HCT116 (cell line): Measurements from ENCODE around the gene GCK. TPM values are rescaled to one million over a fixed set of nuclear protein-coding genes. Genes with fewer than 3 reads are reported as not detected.

ENCODE experiments used
- ATAC-seq: fragments of 200-7000 bp; cut with Tn5 transposase; 2 replicates; pipeline ENCODE4 v1.9.1; 2020; ENCODE audit warnings: mild to moderate bottlenecking, moderate library complexity
- BruUV-seq: library from RNA; stranded (reverse); fragments of 400-500 nt; replicated peaks from 2 replicates; lab custom pipeline; 2021; lab: Mats Ljungman, UMichigan
- CTCF ChIA-PET: fragments of 300-600 bp; sonication (Branson Sonifier 250); formaldehyde crosslinking; loops from one replicate; lab custom pipeline; 2021; ENCODE audit warnings: antibody characterized with exemption; lab: Charles Lee
- POLR2A ChIA-PET: fragments of 300-600, 350-600 bp; sonication (Branson Sonifier 250); formaldehyde crosslinking; loops from one replicate; lab custom pipeline; 2021; ENCODE audit warnings: antibody characterized with exemption; lab: Charles Lee
- RAD21 ChIA-PET, 2 experiments: fragments of 300-600 bp; sonication (Branson Sonifier 250); formaldehyde crosslinking; loops; one replicate each; lab custom pipeline; 2023; ENCODE audit warnings: low total read pairs in 2 of 2; ENCODE audit not compliant: uncharacterized antibody in 2 of 2, unreplicated experiment in 2 of 2, low non-redundant PET in 1 of 2; lab: Charles Lee
- DNase-seq: peaks from one replicate; pipeline ENCODE4 v3.0.0-alpha.2; 2010; ENCODE audit warnings: low read depth, low spot score
- H2AFZ ChIP-seq: fragments of 200-600 bp; shearing (Covaris generic), sonication (generic); 2 replicates; pipeline ENCODE4 v1.6.1; 2017; ENCODE audit warnings: low read depth, mixed run types, mixed read lengths, antibody characterized with exemption, low read length; ENCODE audit not compliant: poor library complexity, severe bottlenecking
- H3K27ac ChIP-seq: 2 replicates; pipeline ENCODE4 v1.5.1; 2012; ENCODE audit warnings: low read depth, low read length
- H3K27me3 ChIP-seq: fragments of 200-600 bp; sonication (generic); 2 replicates; pipeline ENCODE4 v1.6.1; 2016; ENCODE audit warnings: mixed run types, low read length, mixed read lengths; ENCODE audit not compliant: insufficient read depth
- H3K36me3 ChIP-seq, 2 experiments: fragments of 200-500 bp in 1 of 2; fragments of 200-600 bp in 1 of 2; sonication (Bioruptor generic) in 1 of 2; sonication (generic) in 1 of 2; 2 replicates each; pipeline versions ENCODE4 v1.5.1 to v1.6.1; 2014 to 2016; ENCODE audit warnings: low read length in 2 of 2, inconsistent platforms in 1 of 2, mixed read lengths in 1 of 2, mixed run types in 1 of 2; ENCODE audit not compliant: insufficient read depth in 2 of 2, control insufficient read depth in 1 of 2
- H3K4me1 ChIP-seq, 2 experiments: fragments of 200-600 bp in 1 of 2; sonication (generic) in 1 of 2; 2 replicates each; pipeline versions ENCODE4 v1.5.1 to v1.6.1; 2012 to 2017; ENCODE audit warnings: low read length in 2 of 2, inconsistent platforms in 1 of 2, mild to moderate bottlenecking in 1 of 2, mixed read lengths in 1 of 2, mixed run types in 1 of 2, moderate library complexity in 1 of 2; ENCODE audit not compliant: insufficient read depth in 2 of 2, control insufficient read depth in 1 of 2
- H3K4me2 ChIP-seq: fragments of 200-600 bp; sonication (generic); 2 replicates; pipeline ENCODE4 v1.6.1; 2017; ENCODE audit warnings: mixed run types, low read length, mixed read lengths
- H3K4me3 ChIP-seq, 2 experiments: fragments of 200-600 bp in 1 of 2; sonication (generic) in 1 of 2; replicated peaks in 1 of 2; 2 replicates each; pipeline ENCODE4 v1.5.1; 2011 to 2016; ENCODE audit warnings: low read length in 2 of 2, control low read depth in 1 of 2, low read depth in 1 of 2, mild to moderate bottlenecking in 1 of 2, mixed read lengths in 1 of 2, mixed run types in 1 of 2
- H3K79me2 ChIP-seq: fragments of 200-600 bp; sonication (generic); 2 replicates; pipeline ENCODE4 v1.6.1; 2017; ENCODE audit warnings: mild to moderate bottlenecking, mixed run types, low read length, moderate library complexity, mixed read lengths; ENCODE audit not compliant: insufficient read depth
- H3K9ac ChIP-seq: fragments of 200-600 bp; sonication (generic); 2 replicates; pipeline ENCODE4 v1.6.1; 2016; ENCODE audit warnings: low read length, mixed read lengths
- H3K9me2 ChIP-seq: fragments of 200-600 bp; sonication (generic), shearing (Covaris generic); 2 replicates; pipeline ENCODE4 v1.6.1; 2017; ENCODE audit warnings: mixed run types, mild to moderate bottlenecking, moderate library complexity; ENCODE audit not compliant: insufficient read depth
- H3K9me3 ChIP-seq, 2 experiments: fragments of 200-500 bp in 1 of 2; fragments of 200-600 bp in 1 of 2; sonication (Bioruptor generic) in 1 of 2; sonication (generic) in 1 of 2; 2 replicates each; pipeline ENCODE4 v1.6.1; 2014 to 2017; ENCODE audit warnings: low read length in 2 of 2, mixed read lengths in 2 of 2, inconsistent platforms in 1 of 2, low read depth in 1 of 2, mild to moderate bottlenecking in 1 of 2, mixed run types in 1 of 2, moderate library complexity in 1 of 2; ENCODE audit not compliant: control insufficient read depth in 1 of 2, insufficient read depth in 1 of 2
- H4K20me1 ChIP-seq: fragments of 200-600 bp; sonication (generic), shearing (Covaris generic); 2 replicates; pipeline ENCODE4 v1.6.1; 2017; ENCODE audit warnings: mixed run types, mild to moderate bottlenecking, moderate library complexity; ENCODE audit not compliant: insufficient read depth
- CBX3 ChIP-seq: IDR thresholded peaks from 2 replicates; pipeline ENCODE4 v1.6.1; 2012; ENCODE audit warnings: low read depth
- EZH2 ChIP-seq: fragments of 200-600 bp; sonication (generic); IDR thresholded peaks from 2 replicates; pipeline ENCODE4 v1.6.1; 2017; ENCODE audit warnings: antibody characterized with exemption, mixed run types
- EZH2phosphoT487 ChIP-seq: fragments of 200-600 bp; IDR thresholded peaks from 2 replicates; pipeline ENCODE4 v1.6.1; 2018; ENCODE audit warnings: antibody characterized with exemption, borderline replicate concordance
- FOSL1 ChIP-seq: IDR thresholded peaks from 2 replicates; pipeline ENCODE4 v1.6.1; 2012; ENCODE audit warnings: low read depth
- POLR2AphosphoS5 ChIP-seq: IDR thresholded peaks from 2 replicates; pipeline ENCODE4 v1.6.1; 2011; ENCODE audit warnings: mild to moderate bottlenecking, low read depth, low read length, moderate library complexity
- ZBTB33 ChIP-seq: IDR thresholded peaks from 2 replicates; pipeline ENCODE4 v1.6.1; 2011; ENCODE audit warnings: mild to moderate bottlenecking, low read length, moderate library complexity; ENCODE audit not compliant: insufficient replicate concordance; ENCODE audit errors: extremely low read depth
- ZFX ChIP-seq: fragments of 450-650 bp; IDR thresholded peaks from 2 replicates; pipeline ENCODE4 v1.6.1; 2017
- intact Hi-C: fragments of 100-400 bp; cut with micrococcal nuclease; formaldehyde crosslinking; loops from 2 replicates; pipeline ENCODE4 v1.10.0; 2022
- total RNA-seq: library from RNA; stranded (reverse); gene quantifications from one replicate; pipeline ENCODE4 v1.2.1, GENCODE V29; 2021; ENCODE audit not compliant: unreplicated experiment
- TF ChIP-seq, protein P1 (sequence below), 3 experiments: fragments of 200-600 bp in 1 of 3; sonication (generic) in 1 of 3; IDR thresholded peaks in 2 of 3; conservative IDR thresholded peaks in 1 of 3; 2 replicates each; pipeline ENCODE4 v1.5.1; 2012 to 2017; ENCODE audit warnings: low read depth in 2 of 3, low read length in 2 of 3, antibody characterized with exemption in 1 of 3, borderline replicate concordance in 1 of 3, control low read depth in 1 of 3, mild to moderate bottlenecking in 1 of 3, mixed read lengths in 1 of 3, mixed run types in 1 of 3, moderate library complexity in 1 of 3; ENCODE audit not compliant: insufficient read depth in 1 of 3
- TF ChIP-seq, protein P2 (sequence below): IDR thresholded peaks from 2 replicates; pipeline ENCODE4 v1.6.1; 2012

The GCK gene
- total RNA-seq, 1 experiment from 2014 or later = 0.34 TPM

- Histone ChIP-seq H3K9me3 (no peaks in the 10 kb centered on the region), H3K4me3 (no peak overlapping the region), H4K20me1 (no peaks in the 10 kb centered on the region), H3K4me1 (peaks cover 0 to 16% of the 10 kb centered on the region in 2 experiments; a peak in 1 of 4 replicates), H3K27me3 (no peaks in the 10 kb centered on the region), H3K27ac (no peak overlapping the region), H3K9me2 (no peaks in the 10 kb centered on the region), H3K9ac (no peak overlapping the region), H2AFZ (no peak overlapping the region), H3K4me2 (peak overlapping the region; percentile 14; the same call in 1 of the 2 replicates), H3K79me2 (no peaks in the 10 kb centered on the region), H3K36me3 (no peaks in the 10 kb centered on the region)
- BruUV-seq = TSS peak; percentile 90
- ATAC-seq (no peak), DNase-seq (no peak)
- ChIA-PET RAD21 (no interaction called here), POLR2A (no interaction called here), CTCF (no interaction called here)
- intact Hi-C loops = no loop called here
- TF ChIP-seq, protein P1, sequence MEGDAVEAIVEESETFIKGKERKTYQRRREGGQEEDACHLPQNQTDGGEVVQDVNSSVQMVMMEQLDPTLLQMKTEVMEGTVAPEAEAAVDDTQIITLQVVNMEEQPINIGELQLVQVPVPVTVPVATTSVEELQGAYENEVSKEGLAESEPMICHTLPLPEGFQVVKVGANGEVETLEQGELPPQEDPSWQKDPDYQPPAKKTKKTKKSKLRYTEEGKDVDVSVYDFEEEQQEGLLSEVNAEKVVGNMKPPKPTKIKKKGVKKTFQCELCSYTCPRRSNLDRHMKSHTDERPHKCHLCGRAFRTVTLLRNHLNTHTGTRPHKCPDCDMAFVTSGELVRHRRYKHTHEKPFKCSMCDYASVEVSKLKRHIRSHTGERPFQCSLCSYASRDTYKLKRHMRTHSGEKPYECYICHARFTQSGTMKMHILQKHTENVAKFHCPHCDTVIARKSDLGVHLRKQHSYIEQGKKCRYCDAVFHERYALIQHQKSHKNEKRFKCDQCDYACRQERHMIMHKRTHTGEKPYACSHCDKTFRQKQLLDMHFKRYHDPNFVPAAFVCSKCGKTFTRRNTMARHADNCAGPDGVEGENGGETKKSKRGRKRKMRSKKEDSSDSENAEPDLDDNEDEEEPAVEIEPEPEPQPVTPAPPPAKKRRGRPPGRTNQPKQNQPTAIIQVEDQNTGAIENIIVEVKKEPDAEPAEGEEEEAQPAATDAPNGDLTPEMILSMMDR (IDR thresholded peaks at IDR 0.05 in 2 of 3, conservative IDR thresholded peaks at IDR 0.05 in 1 of 3; ENCODE audit: borderline replicate concordance in 1 of 3, insufficient read depth in 1 of 3, low read depth in 2 of 3, low read length in 2 of 3) = no peak
- TF ChIP-seq POLR2AphosphoS5 = no peak
Measured at GRCh38 chr7:44194562-44195145, 5.4 kb upstream of the GCK start.

DNA sequence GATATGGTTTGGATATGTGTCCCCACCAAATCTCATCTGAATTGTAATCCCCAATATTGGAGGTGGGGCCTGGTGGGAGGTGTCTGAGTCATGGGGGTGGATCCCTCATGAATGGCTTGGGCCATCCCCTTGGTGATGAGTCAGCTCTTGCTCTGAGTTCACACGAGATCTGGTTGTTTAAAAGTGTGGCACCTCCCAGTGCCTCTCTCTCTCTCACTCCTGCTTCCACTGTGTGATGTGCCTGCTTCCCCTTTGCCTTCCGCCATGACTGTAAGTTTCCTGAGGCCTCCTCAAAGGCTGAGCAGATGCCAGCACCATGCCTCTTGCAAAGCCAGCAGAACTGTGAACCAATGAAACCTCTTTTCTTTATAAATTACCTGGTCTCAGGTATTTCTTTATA is 4.8 kb upstream of the GCK start:
- no peaks in the 10 kb centered on the region for H3K9me3 ChIP-seq
- CTCF ChIA-PET = no interaction called here
- peaks cover 0 to 16% of the 10 kb centered on the region in 2 experiments; a peak in 1 of 4 replicates for H3K4me1 ChIP-seq
- POLR2A ChIA-PET = no interaction called here
- no TSS peak for BruUV-seq
- H3K4me2 ChIP-seq = peak overlapping the region; percentile 14; the same call in 1 of the 2 replicates
- intact Hi-C loops = no loop called here
- H3K27ac ChIP-seq = no peak overlapping the region
- H4K20me1 ChIP-seq = no peaks in the 10 kb centered on the region
- DNase-seq (no peak), ATAC-seq (peak; percentile 54; the same call in 1 of the 2 replicates)
- no peak overlapping the region for H3K9ac ChIP-seq
- no peaks in the 10 kb centered on the region for H3K9me2 ChIP-seq
- TF ChIP-seq FOSL1 (no peak), POLR2AphosphoS5 (no peak), CBX3 (no peak), EZH2 (no peak), ZFX (no peak), EZH2phosphoT487 (no peak), ZBTB33 (no peak)
- TF ChIP-seq, protein P2, sequence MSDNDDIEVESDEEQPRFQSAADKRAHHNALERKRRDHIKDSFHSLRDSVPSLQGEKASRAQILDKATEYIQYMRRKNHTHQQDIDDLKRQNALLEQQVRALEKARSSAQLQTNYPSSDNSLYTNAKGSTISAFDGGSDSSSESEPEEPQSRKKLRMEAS = no peak
- H3K79me2 ChIP-seq = no peaks in the 10 kb centered on the region
- no peak overlapping the region for H3K4me3 ChIP-seq
- RAD21 ChIA-PET = no interaction called here
- H3K27me3 ChIP-seq = no peaks in the 10 kb centered on the region
- no peaks in the 10 kb centered on the region for H3K36me3 ChIP-seq
- H2AFZ ChIP-seq = no peak overlapping the region
